ENCODE measurements around the gene TTLL11.
A peak's percentile ranks its signal among the peaks of the same experiment; 100 is the strongest.
"Not testable (repeated sequence)": the region's sequence is repeated elsewhere in the genome, so short reads cannot be mapped to it uniquely, and the experiment has no call there.

The TTLL11 gene

DNA sequence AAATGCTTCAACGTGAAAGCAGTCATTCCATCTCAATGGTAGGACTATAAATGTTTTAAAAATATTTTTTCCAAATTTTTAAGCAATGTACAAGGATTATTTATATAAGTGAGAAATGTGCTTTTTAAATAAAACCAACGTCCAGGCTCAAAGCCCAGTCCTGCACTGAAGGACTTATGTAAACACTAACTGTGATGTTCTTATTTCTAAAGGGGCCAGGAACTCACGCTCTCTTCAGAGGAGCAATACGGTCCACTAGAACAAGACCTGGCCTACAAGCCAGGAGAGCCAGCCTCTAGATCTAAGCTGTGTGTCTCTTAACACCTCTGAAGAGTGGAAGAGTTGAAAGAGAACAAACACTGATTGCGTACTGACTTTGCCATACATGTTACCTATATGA, 12.1 kb downstream of the TTLL11 start:
- H3K4me1 ChIP-seq (ENCODE audit: control insufficient read depth, insufficient read depth, low read length): peaks cover 23% of the 10 kb centered on the region
- no peaks in the 10 kb centered on the region for H3K36me3 ChIP-seq (ENCODE audit: control insufficient read depth, insufficient read depth, low read length)
- H3K9ac ChIP-seq (ENCODE audit: low read length): no peak overlapping the region
- peak overlapping the region; percentile 82 for H3K27ac ChIP-seq (ENCODE audit: low read depth, low read length)
- no peaks in the 10 kb centered on the region for H3K27me3 ChIP-seq (ENCODE audit: control insufficient read depth, insufficient read depth, low read length)
- no peak overlapping the region for H3K4me3 ChIP-seq (ENCODE audit: low read length)

- Histone ChIP-seq H3K36me3 (ENCODE audit: control insufficient read depth, insufficient read depth, low read length) (no peaks in the 10 kb centered on the region), H3K9ac (ENCODE audit: low read length) (no peak overlapping the region), H3K27ac (ENCODE audit: low read depth, low read length) (no peak overlapping the region), H3K27me3 (ENCODE audit: control insufficient read depth, insufficient read depth, low read length) (no peaks in the 10 kb centered on the region), H3K4me3 (ENCODE audit: low read length) (no peak overlapping the region), H3K4me1 (ENCODE audit: control insufficient read depth, insufficient read depth, low read length) (peaks cover 27% of the 10 kb centered on the region)
Measured at GRCh38 chr9:122078557-122078956, 14.6 kb downstream of the TTLL11 start.

DNA sequence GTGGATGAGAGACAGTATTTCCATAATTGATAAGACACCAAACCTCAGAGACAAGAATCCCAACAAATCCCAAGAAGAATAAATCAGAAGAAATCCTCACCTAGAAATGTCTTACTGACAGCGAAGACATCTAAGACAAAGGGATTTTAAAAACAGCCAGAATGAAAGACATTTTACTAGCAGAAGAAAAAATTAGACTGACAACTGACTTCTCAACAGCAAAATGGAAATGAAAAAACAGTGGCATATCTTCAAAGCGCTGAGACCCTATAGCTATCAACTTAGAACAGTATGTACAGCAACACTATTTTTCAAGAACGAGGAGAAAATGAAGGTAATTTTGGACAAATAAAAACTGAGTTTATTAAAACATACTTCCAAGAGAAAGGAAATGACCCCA, 16.3 kb downstream of the TTLL11 start:
- Histone ChIP-seq H3K27ac (ENCODE audit: low read depth, low read length) (peak overlapping the region; percentile 86), H3K9ac (ENCODE audit: low read length) (no peak overlapping the region), H3K4me1 (ENCODE audit: control insufficient read depth, insufficient read depth, low read length) (peaks cover 28% of the 10 kb centered on the region), H3K27me3 (ENCODE audit: control insufficient read depth, insufficient read depth, low read length) (no peaks in the 10 kb centered on the region), H3K4me3 (ENCODE audit: low read length) (no peak overlapping the region), H3K36me3 (ENCODE audit: control insufficient read depth, insufficient read depth, low read length) (no peaks in the 10 kb centered on the region)

- Histone ChIP-seq H3K4me3 (ENCODE audit: low read length) (no peak overlapping the region), H3K4me1 (ENCODE audit: control insufficient read depth, insufficient read depth, low read length) (peaks cover 24% of the 10 kb centered on the region), H3K9ac (ENCODE audit: low read length) (no peak overlapping the region), H3K27ac (ENCODE audit: low read depth, low read length) (peak overlapping the region; percentile 86), H3K36me3 (ENCODE audit: control insufficient read depth, insufficient read depth, low read length) (no peaks in the 10 kb centered on the region), H3K27me3 (ENCODE audit: control insufficient read depth, insufficient read depth, low read length) (no peaks in the 10 kb centered on the region)
Measured at GRCh38 chr9:122076117-122076516, 17.0 kb downstream of the TTLL11 start.

DNA sequence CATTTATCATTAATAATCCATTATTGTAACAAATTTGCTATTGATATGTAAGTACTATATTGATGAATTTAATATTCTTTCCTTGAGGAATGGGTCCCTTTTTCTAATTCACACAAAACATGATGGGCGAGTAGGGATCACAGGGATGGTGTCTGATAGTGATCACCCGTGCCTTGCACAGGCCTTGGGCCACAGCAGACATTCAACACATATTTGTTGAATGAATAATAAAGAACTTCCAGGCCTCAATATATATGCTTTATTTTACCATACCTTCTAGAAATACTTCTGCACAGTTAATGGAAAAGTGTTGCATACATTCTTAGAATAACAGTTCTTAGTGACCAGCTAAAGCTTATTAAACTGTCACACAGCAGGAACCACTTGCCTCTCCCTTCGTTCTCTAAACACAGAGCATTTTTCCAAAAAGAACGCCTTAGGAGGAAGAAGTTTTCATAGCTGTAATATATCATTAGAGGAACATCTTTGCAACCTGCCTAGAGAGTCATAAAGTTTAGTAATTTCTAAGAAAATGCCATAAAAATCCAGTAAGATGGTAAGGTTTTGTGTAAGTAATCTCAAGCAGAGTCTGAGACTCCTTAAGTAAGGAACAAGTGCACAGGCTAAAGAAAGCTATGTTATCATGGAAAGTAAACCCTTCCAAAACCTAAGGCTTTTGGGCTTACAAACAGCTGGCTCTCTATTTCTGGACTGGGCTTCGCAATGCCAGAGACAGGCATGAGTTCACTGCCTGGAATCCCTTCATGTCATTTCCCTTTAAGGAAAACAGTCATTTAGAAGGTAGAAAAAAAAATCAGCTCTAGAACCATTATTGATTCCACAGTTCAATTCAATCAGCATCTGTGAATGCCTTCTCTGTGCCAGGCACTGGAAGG, 17.7 kb downstream of the TTLL11 start:
- no peak overlapping the region for H3K4me3 ChIP-seq (ENCODE audit: low read length)
- no peak overlapping the region for H3K9ac ChIP-seq (ENCODE audit: low read length)
- H3K27me3 ChIP-seq (ENCODE audit: control insufficient read depth, insufficient read depth, low read length): no peaks in the 10 kb centered on the region
- H3K4me1 ChIP-seq (ENCODE audit: control insufficient read depth, insufficient read depth, low read length): peaks cover 23% of the 10 kb centered on the region
- H3K27ac ChIP-seq (ENCODE audit: low read depth, low read length): peak overlapping the region; percentile 86
- no peaks in the 10 kb centered on the region for H3K36me3 ChIP-seq (ENCODE audit: control insufficient read depth, insufficient read depth, low read length)

DNA sequence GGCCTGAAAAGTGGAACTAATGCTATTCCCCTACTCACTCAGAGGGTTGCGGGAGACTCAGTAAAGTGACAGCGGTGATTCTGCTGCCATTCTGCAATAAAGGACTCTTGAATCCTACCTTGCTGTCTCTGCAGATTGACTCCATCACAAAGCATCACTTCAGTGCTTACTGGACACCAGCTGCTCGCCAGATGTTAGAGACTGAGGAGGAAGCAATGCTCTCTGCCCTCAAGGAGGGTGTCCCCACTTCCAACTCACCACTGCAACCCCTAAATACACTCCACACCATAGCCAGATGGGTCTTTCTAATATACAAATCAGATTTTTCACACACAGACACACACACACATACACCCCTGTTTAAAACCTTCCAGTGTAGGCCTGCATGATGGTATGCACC, 21.4 kb downstream of the TTLL11 start:
- Histone ChIP-seq H3K4me1 (ENCODE audit: control insufficient read depth, insufficient read depth, low read length) (peaks cover 23% of the 10 kb centered on the region), H3K27ac (ENCODE audit: low read depth, low read length) (no peak overlapping the region), H3K27me3 (ENCODE audit: control insufficient read depth, insufficient read depth, low read length) (no peaks in the 10 kb centered on the region), H3K4me3 (ENCODE audit: low read length) (no peak overlapping the region), H3K36me3 (ENCODE audit: control insufficient read depth, insufficient read depth, low read length) (no peaks in the 10 kb centered on the region), H3K9ac (ENCODE audit: low read length) (no peak overlapping the region)

GRCh38 chr9:122070728-122071515, 22.2 kb downstream of the TTLL11 start:
- H3K27ac ChIP-seq (ENCODE audit: low read depth, low read length): no peak overlapping the region
- H3K27me3 ChIP-seq (ENCODE audit: control insufficient read depth, insufficient read depth, low read length): no peaks in the 10 kb centered on the region
- no peak overlapping the region for H3K4me3 ChIP-seq (ENCODE audit: low read length)
- no peak overlapping the region for H3K9ac ChIP-seq (ENCODE audit: low read length)
- peaks cover 18% of the 10 kb centered on the region for H3K4me1 ChIP-seq (ENCODE audit: control insufficient read depth, insufficient read depth, low read length)
- H3K36me3 ChIP-seq (ENCODE audit: control insufficient read depth, insufficient read depth, low read length): no peaks in the 10 kb centered on the region

DNA sequence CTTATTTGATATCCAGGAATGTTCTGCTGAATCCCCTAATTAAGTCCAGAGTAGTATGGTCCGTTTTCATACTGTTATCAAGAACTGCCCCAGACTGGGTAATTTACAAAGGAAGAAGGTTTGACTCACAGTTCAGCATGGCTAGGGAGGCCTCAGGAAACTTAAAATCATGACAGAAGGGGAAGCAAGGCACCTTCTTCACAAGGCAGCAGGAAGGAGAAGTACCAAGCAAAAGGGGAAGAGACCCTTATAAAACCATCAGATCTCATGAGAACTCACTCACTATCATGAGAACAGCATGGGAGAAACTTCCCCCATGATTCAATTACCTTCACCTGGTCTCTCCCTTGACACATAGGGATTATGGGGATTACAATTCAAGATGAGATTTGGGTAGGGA, 26.4 kb downstream of the TTLL11 start:
- not testable (repeated sequence) for H3K27me3 ChIP-seq (ENCODE audit: control insufficient read depth, insufficient read depth, low read length); H3K4me3 ChIP-seq (ENCODE audit: low read length); H3K4me1 ChIP-seq (ENCODE audit: control insufficient read depth, insufficient read depth, low read length); H3K9ac ChIP-seq (ENCODE audit: low read length); H3K27ac ChIP-seq (ENCODE audit: low read depth, low read length); H3K36me3 ChIP-seq (ENCODE audit: control insufficient read depth, insufficient read depth, low read length)

GRCh38 chr9:122065923-122066629, 27.0 kb downstream of the TTLL11 start:
- H3K27me3 ChIP-seq (ENCODE audit: control insufficient read depth, insufficient read depth, low read length): no peaks in the 10 kb centered on the region
- H3K36me3 ChIP-seq (ENCODE audit: control insufficient read depth, insufficient read depth, low read length): no peaks in the 10 kb centered on the region
- H3K27ac ChIP-seq (ENCODE audit: low read depth, low read length): no peak overlapping the region
- no peak overlapping the region for H3K4me3 ChIP-seq (ENCODE audit: low read length)
- no peak overlapping the region for H3K9ac ChIP-seq (ENCODE audit: low read length)
- H3K4me1 ChIP-seq (ENCODE audit: control insufficient read depth, insufficient read depth, low read length): no peaks in the 10 kb centered on the region

DNA sequence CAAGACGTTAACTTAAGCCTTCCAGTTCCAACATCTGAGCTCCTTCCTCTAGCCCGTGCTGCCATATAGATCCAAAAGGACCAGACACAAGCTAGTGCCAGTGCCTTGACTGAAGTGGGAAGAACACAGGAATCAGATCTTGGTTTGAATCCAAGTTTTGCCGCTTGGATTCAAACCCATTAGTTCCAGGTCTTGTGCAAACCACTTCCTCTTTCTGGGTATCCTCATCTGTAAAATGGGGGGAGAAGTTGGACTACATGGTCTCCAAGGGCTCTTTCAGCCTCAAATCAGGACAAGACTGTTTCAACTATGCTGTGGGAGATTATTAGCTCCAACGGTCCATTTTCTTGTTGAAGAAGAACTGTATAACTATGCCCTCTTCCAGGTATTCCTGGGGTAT, 32.6 kb downstream of the TTLL11 start:
- Histone ChIP-seq H3K27ac (ENCODE audit: low read depth, low read length) (no peak overlapping the region), H3K36me3 (ENCODE audit: control insufficient read depth, insufficient read depth, low read length) (no peaks in the 10 kb centered on the region), H3K27me3 (ENCODE audit: control insufficient read depth, insufficient read depth, low read length) (no peaks in the 10 kb centered on the region), H3K9ac (ENCODE audit: low read length) (no peak overlapping the region), H3K4me1 (ENCODE audit: control insufficient read depth, insufficient read depth, low read length) (no peaks in the 10 kb centered on the region), H3K4me3 (ENCODE audit: low read length) (no peak overlapping the region)

- no peaks in the 10 kb centered on the region for H3K4me1 ChIP-seq (ENCODE audit: control insufficient read depth, insufficient read depth, low read length)
- no peak overlapping the region for H3K9ac ChIP-seq (ENCODE audit: low read length)
- no peaks in the 10 kb centered on the region for H3K36me3 ChIP-seq (ENCODE audit: control insufficient read depth, insufficient read depth, low read length)
- no peak overlapping the region for H3K4me3 ChIP-seq (ENCODE audit: low read length)
- no peaks in the 10 kb centered on the region for H3K27me3 ChIP-seq (ENCODE audit: control insufficient read depth, insufficient read depth, low read length)
- H3K27ac ChIP-seq (ENCODE audit: low read depth, low read length): no peak overlapping the region
Measured at GRCh38 chr9:122059955-122060324, 33.2 kb downstream of the TTLL11 start.

DNA sequence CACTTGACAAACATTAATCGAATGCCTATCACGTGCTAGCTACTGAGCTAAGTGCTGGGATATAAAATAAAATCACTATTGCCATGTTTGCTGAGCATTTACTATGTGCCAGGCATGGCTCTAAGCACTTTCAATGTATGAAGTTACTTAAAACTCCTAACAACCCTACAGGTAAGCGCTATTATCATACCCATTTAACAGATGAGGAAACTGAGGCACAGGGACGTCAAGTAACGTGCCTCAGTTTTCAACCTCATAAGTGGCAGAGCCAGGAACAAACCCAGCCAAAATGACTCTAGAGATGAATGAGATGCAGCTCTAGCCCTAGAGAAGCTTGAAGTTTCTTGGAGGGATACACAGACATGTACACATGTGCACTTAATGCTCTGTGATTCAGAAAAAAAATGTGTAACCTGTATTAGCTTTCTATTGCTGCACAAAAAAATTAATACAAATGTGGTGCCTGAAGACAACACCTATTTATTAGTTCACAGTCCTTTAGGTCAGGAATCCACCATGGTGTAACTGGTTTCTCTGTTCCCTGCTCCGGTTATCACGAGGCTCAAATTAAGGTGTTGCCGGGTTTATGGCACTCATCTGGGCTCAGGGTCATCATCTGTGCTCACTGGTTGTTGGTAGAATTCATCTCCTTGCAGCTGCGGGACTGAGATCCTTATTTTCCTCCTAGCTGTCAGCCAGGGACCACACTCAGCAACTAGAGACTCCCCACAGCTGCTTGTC, 33.7 kb downstream of the TTLL11 start:
- Histone ChIP-seq H3K9ac (ENCODE audit: low read length) (no peak overlapping the region), H3K27me3 (ENCODE audit: control insufficient read depth, insufficient read depth, low read length) (no peaks in the 10 kb centered on the region), H3K36me3 (ENCODE audit: control insufficient read depth, insufficient read depth, low read length) (no peaks in the 10 kb centered on the region), H3K4me3 (ENCODE audit: low read length) (no peak overlapping the region), H3K27ac (ENCODE audit: low read depth, low read length) (no peak overlapping the region), H3K4me1 (ENCODE audit: control insufficient read depth, insufficient read depth, low read length) (no peaks in the 10 kb centered on the region)
